Ishikawa (cell line): ENCODE results near the gene NPAS2.

Experiments used
- EP300 ChIP-seq: IDR thresholded peaks from 2 replicates; pipeline ENCODE4 v1.6.1; 2012; ENCODE audit warnings: borderline replicate concordance
- REST ChIP-seq: IDR thresholded peaks from 2 replicates; pipeline ENCODE4 v1.6.1; 2012; ENCODE audit warnings: low read depth, mild to moderate bottlenecking
- TAF1 ChIP-seq: IDR thresholded peaks from 2 replicates; pipeline ENCODE4 v1.6.1; 2012; ENCODE audit warnings: low read depth, mild to moderate bottlenecking

DNA sequence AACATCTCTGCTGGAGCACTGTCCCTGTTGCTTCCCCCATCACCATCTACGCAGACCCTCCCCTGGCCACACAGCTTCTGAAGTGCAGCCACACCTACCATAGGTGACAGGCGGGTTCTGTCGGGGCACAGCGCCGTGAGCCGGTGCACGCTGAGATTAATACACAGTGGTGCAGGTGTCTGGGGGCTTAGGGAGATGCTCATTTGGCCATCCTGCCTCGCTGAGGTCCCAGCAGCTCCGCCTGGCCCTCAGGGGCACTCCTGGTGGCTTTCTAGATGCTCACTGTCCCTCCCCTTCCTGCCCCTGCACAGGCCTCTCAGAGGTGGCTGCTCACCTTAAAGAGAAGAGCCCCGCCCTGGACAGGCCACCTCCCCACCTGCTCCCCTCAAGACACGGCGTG is 163.3 kb downstream of the NPAS2 start:
- TF ChIP-seq TAF1 (no peak), EP300 (no peak), REST (no peak)
